Nephron (organoid): ENCODE measurements around the gene RP2.
A peak's percentile ranks its signal among the peaks of the same experiment; 100 is the strongest.

Experiments used
- H3K27ac Mint-ChIP-seq, 3 experiments: 2 replicates each; pipeline ENCODE4 v1.8.0; 2020; ENCODE audit warnings: mixed read lengths in 3 of 3, mild to moderate bottlenecking in 2 of 3, moderate library complexity in 1 of 3
- H3K27me3 Mint-ChIP-seq: 2 replicates; pipeline ENCODE4 v1.8.0; 2021; ENCODE audit warnings: low read depth, mild to moderate bottlenecking, moderate library complexity, mixed read lengths
- H3K36me3 Mint-ChIP-seq: 2 replicates; pipeline ENCODE4 v1.8.0; 2020; ENCODE audit warnings: low read depth, mixed read lengths
- H3K4me1 Mint-ChIP-seq: 2 replicates; pipeline ENCODE4 v1.8.0; 2020; ENCODE audit warnings: mixed read lengths
- H3K4me3 Mint-ChIP-seq, 3 experiments: 2 replicates each; pipeline ENCODE4 v1.8.0; 2020; ENCODE audit warnings: mild to moderate bottlenecking in 3 of 3, mixed read lengths in 3 of 3, moderate library complexity in 2 of 3
- H3K9me3 Mint-ChIP-seq: 2 replicates; pipeline ENCODE4 v1.8.0; 2020; ENCODE audit warnings: mixed read lengths
- TF ChIP-seq, protein P1 (sequence below), 3 experiments: fragments of 200-600 bp; sonication (generic); IDR thresholded peaks; one replicate each; pipeline ENCODE4 v1.5.0; 2021; ENCODE audit warnings: antibody characterized with exemption in 3 of 3; ENCODE audit not compliant: unreplicated experiment in 3 of 3

The RP2 gene

DNA sequence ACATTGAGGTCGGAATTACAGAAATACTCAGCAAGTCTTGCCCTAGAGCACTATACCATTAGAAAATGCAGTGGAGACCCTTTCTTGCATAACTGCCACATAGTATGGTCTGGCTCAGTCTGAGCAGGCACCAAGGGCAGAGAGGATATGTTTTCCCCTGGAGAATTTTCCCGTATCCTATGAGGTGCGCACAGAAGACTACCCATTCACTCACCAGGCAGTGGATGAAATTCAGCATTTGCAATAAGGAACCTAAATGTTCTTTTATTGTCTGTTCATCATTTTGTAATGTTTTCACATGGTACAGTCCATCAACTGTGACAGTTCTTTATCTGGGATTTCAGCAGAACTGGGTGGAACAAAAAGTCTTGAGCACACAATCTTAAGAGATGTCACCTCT lies 90.9 kb downstream of the RP2 start:
- TF ChIP-seq, protein P1, sequence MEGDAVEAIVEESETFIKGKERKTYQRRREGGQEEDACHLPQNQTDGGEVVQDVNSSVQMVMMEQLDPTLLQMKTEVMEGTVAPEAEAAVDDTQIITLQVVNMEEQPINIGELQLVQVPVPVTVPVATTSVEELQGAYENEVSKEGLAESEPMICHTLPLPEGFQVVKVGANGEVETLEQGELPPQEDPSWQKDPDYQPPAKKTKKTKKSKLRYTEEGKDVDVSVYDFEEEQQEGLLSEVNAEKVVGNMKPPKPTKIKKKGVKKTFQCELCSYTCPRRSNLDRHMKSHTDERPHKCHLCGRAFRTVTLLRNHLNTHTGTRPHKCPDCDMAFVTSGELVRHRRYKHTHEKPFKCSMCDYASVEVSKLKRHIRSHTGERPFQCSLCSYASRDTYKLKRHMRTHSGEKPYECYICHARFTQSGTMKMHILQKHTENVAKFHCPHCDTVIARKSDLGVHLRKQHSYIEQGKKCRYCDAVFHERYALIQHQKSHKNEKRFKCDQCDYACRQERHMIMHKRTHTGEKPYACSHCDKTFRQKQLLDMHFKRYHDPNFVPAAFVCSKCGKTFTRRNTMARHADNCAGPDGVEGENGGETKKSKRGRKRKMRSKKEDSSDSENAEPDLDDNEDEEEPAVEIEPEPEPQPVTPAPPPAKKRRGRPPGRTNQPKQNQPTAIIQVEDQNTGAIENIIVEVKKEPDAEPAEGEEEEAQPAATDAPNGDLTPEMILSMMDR (IDR thresholded peaks at IDR 0.05; ENCODE audit: unreplicated experiment in 3 of 3), result no peak
- Mint-ChIP-seq H3K27ac (no peak overlapping the region), H3K27me3 (no peaks in the 10 kb centered on the region), H3K4me1 (no peaks in the 10 kb centered on the region), H3K4me3 (no peak overlapping the region), H3K9me3 (peaks cover 7% of the 10 kb centered on the region), H3K36me3 (no peaks in the 10 kb centered on the region)

DNA sequence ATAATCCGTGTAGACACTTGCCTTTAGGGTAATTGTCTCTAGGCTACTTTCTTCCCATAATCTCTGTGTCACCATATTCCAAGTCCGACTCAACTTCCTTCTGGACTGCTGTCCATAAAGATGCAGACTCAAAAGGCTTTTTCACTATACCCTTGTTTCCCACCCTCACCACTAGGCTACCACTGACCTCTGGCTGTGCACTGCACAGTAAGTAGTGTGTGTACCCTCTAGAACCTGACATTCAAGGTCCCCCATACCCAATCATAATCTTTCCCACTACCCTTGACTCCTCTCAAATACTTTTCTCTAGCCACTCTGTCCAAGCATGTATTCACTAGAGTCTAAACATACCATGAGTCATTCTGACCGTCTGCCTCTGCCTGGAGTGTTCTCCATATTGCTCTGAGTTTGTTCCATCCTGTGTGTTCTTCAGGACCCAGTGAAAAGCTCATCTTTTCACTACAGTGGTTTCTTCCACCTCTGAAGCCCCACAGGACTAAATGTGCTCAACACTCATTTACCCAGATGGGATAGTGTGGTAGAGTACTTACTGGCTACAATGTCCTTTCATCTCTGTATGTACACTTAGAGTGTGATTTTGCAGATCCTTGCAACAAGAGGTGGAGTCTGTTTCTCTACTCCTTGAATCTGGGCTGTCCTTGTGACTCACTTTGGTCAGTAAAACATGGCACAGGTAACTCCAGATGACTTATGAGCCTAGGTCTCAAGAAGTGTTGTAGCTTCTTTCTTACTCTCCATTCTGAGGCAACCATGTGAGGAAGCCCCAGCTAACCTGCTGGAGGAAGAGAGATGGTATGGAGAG lies 92.8 kb downstream of the RP2 start:
- Mint-ChIP-seq H3K9me3 (peaks cover 5% of the 10 kb centered on the region), H3K27me3 (no peaks in the 10 kb centered on the region), H3K36me3 (no peaks in the 10 kb centered on the region), H3K4me3 (no peak overlapping the region), H3K4me1 (no peaks in the 10 kb centered on the region), H3K27ac (peak overlapping the region in 1 of 3 experiments; percentile 1)
- TF ChIP-seq, protein P1 (IDR thresholded peaks at IDR 0.05; ENCODE audit: unreplicated experiment in 3 of 3), result no peak
